Liver (tissue), 9 donors: ENCODE data around the gene AMZ1. TPM values are rescaled to one million over a fixed set of nuclear protein-coding genes. Genes with fewer than 3 reads are reported as not detected.

Experiments
- DNase-seq: peaks from one replicate; pipeline ENCODE4 v3.0.0-alpha.2; 2017; ENCODE audit warnings: low spot score
- H3K27ac ChIP-seq, 2 donors: one replicate each; pipeline ENCODE4 v1.7.0; 2013; ENCODE audit warnings: inconsistent platforms in 2 of 2, low read length in 2 of 2, control low read depth in 1 of 2, low read depth in 1 of 2, mild to moderate bottlenecking in 1 of 2
- H3K27me3 ChIP-seq, 4 donors: one replicate each; pipeline versions ENCODE4 v1.6.1 to v1.7.0; 2013; ENCODE audit warnings: low read length in 3 of 4, inconsistent platforms in 1 of 4, mild to moderate bottlenecking in 1 of 4, moderate library complexity in 1 of 4; ENCODE audit not compliant: control insufficient read depth in 4 of 4, insufficient read depth in 4 of 4
- H3K36me3 ChIP-seq, 4 donors: one replicate each; pipeline versions ENCODE4 v1.6.1 to v1.7.0; 2013; ENCODE audit warnings: low read length in 3 of 4, mild to moderate bottlenecking in 3 of 4, low read depth in 1 of 4, moderate library complexity in 1 of 4; ENCODE audit not compliant: control insufficient read depth in 4 of 4, insufficient read depth in 3 of 4
- H3K4me1 ChIP-seq, 4 donors: one replicate each; pipeline versions ENCODE4 v1.6.1 to v1.7.0; 2013; ENCODE audit warnings: low read length in 3 of 4, mild to moderate bottlenecking in 3 of 4, moderate library complexity in 1 of 4; ENCODE audit not compliant: control insufficient read depth in 4 of 4, insufficient read depth in 4 of 4
- H3K4me3 ChIP-seq, 3 donors: one replicate each; pipeline versions ENCODE4 v1.6.1 to v1.7.0; 2013; ENCODE audit warnings: low read length in 3 of 3, control low read depth in 1 of 3, low read depth in 1 of 3, mild to moderate bottlenecking in 1 of 3
- H3K9ac ChIP-seq, 2 donors: one replicate each; pipeline ENCODE4 v1.7.0; 2013; ENCODE audit warnings: low read length in 2 of 2, mild to moderate bottlenecking in 2 of 2, moderate library complexity in 2 of 2, control low read depth in 1 of 2, low read depth in 1 of 2
- H3K9me3 ChIP-seq, 4 donors: one replicate each; pipeline versions ENCODE4 v1.6.1 to v1.7.0; 2013; ENCODE audit warnings: low read length in 3 of 4; ENCODE audit not compliant: control insufficient read depth in 4 of 4
- EGR1 ChIP-seq, 2 donors: IDR thresholded peaks; 2 replicates each; pipeline ENCODE4 v1.6.1; 2016 to 2018; ENCODE audit warnings: antibody characterized with exemption in 2 of 2, low read depth in 2 of 2
- FOXA1 ChIP-seq: IDR thresholded peaks from 2 replicates; pipeline ENCODE4 v1.6.1; 2016; ENCODE audit warnings: antibody characterized with exemption
- FOXA2 ChIP-seq: IDR thresholded peaks from 2 replicates; pipeline ENCODE4 v1.6.1; 2016; ENCODE audit warnings: antibody characterized with exemption
- GABPA ChIP-seq, 2 donors: IDR thresholded peaks in 1 of 2; conservative IDR thresholded peaks in 1 of 2; 2 replicates each; pipeline ENCODE4 v1.6.1; 2016; ENCODE audit warnings: antibody characterized with exemption in 2 of 2, mild to moderate bottlenecking in 1 of 2, moderate library complexity in 1 of 2
- HNF4A ChIP-seq, 2 donors: conservative IDR thresholded peaks; 2 replicates each; pipeline ENCODE4 v1.6.1; 2016; ENCODE audit warnings: antibody characterized with exemption in 2 of 2, mild to moderate bottlenecking in 2 of 2
- JUND ChIP-seq, 2 donors: IDR thresholded peaks; 2 replicates each; pipeline ENCODE4 v1.6.1; 2016; ENCODE audit warnings: antibody characterized with exemption in 2 of 2
- RAD21 ChIP-seq, 2 donors: IDR thresholded peaks; 2 replicates each; pipeline ENCODE4 v1.6.1; 2016; ENCODE audit warnings: antibody characterized with exemption in 2 of 2, mild to moderate bottlenecking in 2 of 2
- RXRA ChIP-seq, 2 donors: IDR thresholded peaks; 2 replicates each; pipeline ENCODE4 v1.6.1; 2017 to 2018; ENCODE audit warnings: antibody characterized with exemption in 2 of 2, mild to moderate bottlenecking in 1 of 2
- SP1 ChIP-seq: IDR thresholded peaks from 2 replicates; pipeline ENCODE4 v1.6.1; 2018; ENCODE audit warnings: antibody characterized with exemption, mild to moderate bottlenecking
- TAF1 ChIP-seq: conservative IDR thresholded peaks from 2 replicates; pipeline ENCODE4 v1.6.1; 2016; ENCODE audit warnings: antibody characterized with exemption, mild to moderate bottlenecking
- YY1 ChIP-seq: IDR thresholded peaks from 2 replicates; pipeline ENCODE4 v1.6.1; 2016; ENCODE audit warnings: antibody characterized with exemption, mild to moderate bottlenecking
- WGBS: extraction: QIAGEN DNeasy Blood & Tissue Kit; methylation state at CpG from one replicate; pipeline ENCODE4 v1.1.7; 2013; 5-methylcytosine and 5-hydroxymethylcytosine counted together
- polyA plus RNA-seq, 2 donors: library from polyadenylated mRNA; stranded (reverse) in 1 of 2; unstranded in 1 of 2; fragments of 200-250 nt in 1 of 2; fragments of >200 nt in 1 of 2; fragmentation: Nextera tagmentation in 1 of 2; extraction: Ambion mirVana in 1 of 2; gene quantifications; one replicate each; pipeline versions ENCODE4 v1.2.1 to v1.2.3, GENCODE V29; 2013 to 2015
- total RNA-seq, 2 donors: library from RNA; depleted of rRNA; stranded (reverse); fragments of >200 nt; gene quantifications; one replicate each; pipeline ENCODE4 v1.2.3, GENCODE V29; 2014
- TF ChIP-seq, protein P1 (sequence below): IDR thresholded peaks from 2 replicates; pipeline ENCODE4 v1.6.1; 2016; ENCODE audit warnings: antibody characterized with exemption
- TF ChIP-seq, protein P2 (sequence below): IDR thresholded peaks from 2 replicates; pipeline ENCODE4 v1.6.1; 2016; ENCODE audit warnings: antibody characterized with exemption, mild to moderate bottlenecking
- TF ChIP-seq, protein P3 (sequence below): IDR thresholded peaks from 2 replicates; pipeline ENCODE4 v1.6.1; 2016; ENCODE audit warnings: antibody characterized with exemption
- TF ChIP-seq, protein P4 (sequence below): IDR thresholded peaks from 2 replicates; pipeline ENCODE4 v1.6.1; 2016; ENCODE audit warnings: antibody characterized with exemption
- TF ChIP-seq, protein P5 (sequence below): fragments of 150-350 bp; IDR thresholded peaks from 2 replicates; pipeline ENCODE4 v1.5.1; 2017; ENCODE audit warnings: improper control_type of control experiment, low read depth, low read length; ENCODE audit not compliant: missing input control
- donor health status: healthy.
- donor health status: healthy.
- donor health status: healthy.
- donor health status: healthy.
- donor health status: healthy.

The AMZ1 gene
- total and polyA plus RNA-seq, 4 donors = 0.10 to 1.3 (median 1.1) TPM; not detected in 1

DNA sequence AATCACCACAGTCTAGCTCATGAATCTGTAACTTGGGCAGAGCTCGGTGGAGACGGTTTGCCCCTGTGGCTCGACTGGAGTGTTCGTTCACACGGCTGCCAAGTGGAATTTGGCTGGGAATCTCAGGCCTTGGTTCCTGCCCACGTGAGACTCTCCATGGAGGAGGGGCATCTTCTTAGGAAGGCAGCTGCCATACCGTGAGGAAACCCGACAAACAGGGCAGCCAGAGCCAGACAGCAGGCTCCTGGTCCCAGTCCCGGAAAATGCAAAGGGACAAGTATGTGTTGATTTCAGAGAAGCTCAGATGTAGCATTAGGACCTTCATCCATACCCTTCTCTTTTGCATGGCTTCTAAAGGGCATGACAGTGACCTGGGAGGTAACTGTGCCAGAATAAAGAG lies 26.6 kb downstream of the AMZ1 start:
- TF ChIP-seq, protein P1, sequence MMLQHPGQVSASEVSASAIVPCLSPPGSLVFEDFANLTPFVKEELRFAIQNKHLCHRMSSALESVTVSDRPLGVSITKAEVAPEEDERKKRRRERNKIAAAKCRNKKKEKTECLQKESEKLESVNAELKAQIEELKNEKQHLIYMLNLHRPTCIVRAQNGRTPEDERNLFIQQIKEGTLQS = no peak
- no peak for TF ChIP-seq TAF1
- TF ChIP-seq, protein P2, sequence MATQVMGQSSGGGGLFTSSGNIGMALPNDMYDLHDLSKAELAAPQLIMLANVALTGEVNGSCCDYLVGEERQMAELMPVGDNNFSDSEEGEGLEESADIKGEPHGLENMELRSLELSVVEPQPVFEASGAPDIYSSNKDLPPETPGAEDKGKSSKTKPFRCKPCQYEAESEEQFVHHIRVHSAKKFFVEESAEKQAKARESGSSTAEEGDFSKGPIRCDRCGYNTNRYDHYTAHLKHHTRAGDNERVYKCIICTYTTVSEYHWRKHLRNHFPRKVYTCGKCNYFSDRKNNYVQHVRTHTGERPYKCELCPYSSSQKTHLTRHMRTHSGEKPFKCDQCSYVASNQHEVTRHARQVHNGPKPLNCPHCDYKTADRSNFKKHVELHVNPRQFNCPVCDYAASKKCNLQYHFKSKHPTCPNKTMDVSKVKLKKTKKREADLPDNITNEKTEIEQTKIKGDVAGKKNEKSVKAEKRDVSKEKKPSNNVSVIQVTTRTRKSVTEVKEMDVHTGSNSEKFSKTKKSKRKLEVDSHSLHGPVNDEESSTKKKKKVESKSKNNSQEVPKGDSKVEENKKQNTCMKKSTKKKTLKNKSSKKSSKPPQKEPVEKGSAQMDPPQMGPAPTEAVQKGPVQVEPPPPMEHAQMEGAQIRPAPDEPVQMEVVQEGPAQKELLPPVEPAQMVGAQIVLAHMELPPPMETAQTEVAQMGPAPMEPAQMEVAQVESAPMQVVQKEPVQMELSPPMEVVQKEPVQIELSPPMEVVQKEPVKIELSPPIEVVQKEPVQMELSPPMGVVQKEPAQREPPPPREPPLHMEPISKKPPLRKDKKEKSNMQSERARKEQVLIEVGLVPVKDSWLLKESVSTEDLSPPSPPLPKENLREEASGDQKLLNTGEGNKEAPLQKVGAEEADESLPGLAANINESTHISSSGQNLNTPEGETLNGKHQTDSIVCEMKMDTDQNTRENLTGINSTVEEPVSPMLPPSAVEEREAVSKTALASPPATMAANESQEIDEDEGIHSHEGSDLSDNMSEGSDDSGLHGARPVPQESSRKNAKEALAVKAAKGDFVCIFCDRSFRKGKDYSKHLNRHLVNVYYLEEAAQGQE = no peak
- Histone ChIP-seq H3K27ac (no peak overlapping the region), H3K9me3 (no peaks in the 10 kb centered on the region), H3K27me3 (no peaks in the 10 kb centered on the region), H3K4me3 (no peak overlapping the region), H3K9ac (no peak overlapping the region), H3K4me1 (peaks cover 0 to 6% (median 3%) of the 10 kb centered on the region in 4 donors), H3K36me3 (no peaks in the 10 kb centered on the region)
- DNase-seq = no peak
- 95% methylated on average over 9 of the region's 9 CpGs for WGBS

DNA sequence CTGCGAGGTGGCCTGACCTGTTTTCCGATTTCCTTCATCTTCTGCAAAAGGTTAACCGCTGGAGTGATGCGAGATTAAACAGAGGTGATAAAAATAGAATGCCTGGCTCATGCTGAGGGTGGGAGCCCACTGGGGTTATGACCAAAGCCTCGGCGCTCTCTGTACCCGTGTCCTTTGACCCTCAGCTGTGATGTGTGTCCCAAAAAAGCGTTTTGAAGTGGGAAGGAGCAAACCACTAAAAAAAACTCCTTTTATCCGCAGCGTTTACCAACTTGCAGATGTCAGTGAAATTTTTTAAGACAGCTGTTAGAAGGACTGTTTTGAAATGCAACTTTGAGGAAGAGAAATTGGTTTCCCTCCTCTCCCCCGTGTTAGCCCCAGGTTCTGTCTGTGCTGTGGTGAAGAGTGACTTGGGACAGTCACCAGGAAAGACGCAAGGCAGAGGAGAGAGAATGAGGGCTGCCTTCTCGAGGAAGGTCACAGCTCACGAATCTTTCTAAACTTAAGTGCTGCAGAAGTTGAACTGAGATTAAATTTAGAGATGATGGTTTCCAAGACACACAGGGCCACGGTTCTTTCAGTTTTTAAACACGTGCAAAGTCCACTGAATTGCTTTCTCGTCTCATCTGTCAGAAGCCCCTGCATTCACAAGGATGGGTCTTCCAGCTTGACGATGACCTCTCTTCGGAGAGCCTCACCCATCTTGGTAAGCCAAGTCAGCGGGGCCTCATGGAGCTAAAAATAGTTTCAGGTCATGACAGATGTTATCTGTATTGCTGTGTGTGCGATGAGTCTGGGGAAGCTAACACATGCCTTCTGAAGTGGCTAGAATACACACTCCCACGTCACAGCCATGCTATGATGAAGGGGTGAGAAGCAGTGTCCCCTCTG lies 27.6 kb downstream of the AMZ1 start:
- no peak for DNase-seq
- TF ChIP-seq, protein P3, sequence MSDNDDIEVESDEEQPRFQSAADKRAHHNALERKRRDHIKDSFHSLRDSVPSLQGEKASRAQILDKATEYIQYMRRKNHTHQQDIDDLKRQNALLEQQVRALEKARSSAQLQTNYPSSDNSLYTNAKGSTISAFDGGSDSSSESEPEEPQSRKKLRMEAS = no peak
- TF ChIP-seq YY1 (no peak), RXRA (IDR thresholded peaks at IDR 0.05) (no peak), EGR1 (IDR thresholded peaks at IDR 0.05; ENCODE audit: low read depth in 2 of 2) (no peak), JUND (IDR thresholded peaks at IDR 0.05) (no peak), TAF1 (no peak), SP1 (no peak), RAD21 (IDR thresholded peaks at IDR 0.05) (no peak), FOXA2 (no peak), FOXA1 (no peak), GABPA (IDR thresholded peaks at IDR 0.05 in 1 of 2, conservative IDR thresholded peaks at IDR 0.05 in 1 of 2) (no peak), HNF4A (conservative IDR thresholded peaks at IDR 0.05) (no peak)
- TF ChIP-seq, protein P4, sequence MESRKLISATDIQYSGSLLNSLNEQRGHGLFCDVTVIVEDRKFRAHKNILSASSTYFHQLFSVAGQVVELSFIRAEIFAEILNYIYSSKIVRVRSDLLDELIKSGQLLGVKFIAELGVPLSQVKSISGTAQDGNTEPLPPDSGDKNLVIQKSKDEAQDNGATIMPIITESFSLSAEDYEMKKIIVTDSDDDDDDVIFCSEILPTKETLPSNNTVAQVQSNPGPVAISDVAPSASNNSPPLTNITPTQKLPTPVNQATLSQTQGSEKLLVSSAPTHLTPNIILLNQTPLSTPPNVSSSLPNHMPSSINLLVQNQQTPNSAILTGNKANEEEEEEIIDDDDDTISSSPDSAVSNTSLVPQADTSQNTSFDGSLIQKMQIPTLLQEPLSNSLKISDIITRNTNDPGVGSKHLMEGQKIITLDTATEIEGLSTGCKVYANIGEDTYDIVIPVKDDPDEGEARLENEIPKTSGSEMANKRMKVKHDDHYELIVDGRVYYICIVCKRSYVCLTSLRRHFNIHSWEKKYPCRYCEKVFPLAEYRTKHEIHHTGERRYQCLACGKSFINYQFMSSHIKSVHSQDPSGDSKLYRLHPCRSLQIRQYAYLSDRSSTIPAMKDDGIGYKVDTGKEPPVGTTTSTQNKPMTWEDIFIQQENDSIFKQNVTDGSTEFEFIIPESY = no peak
- TF ChIP-seq, protein P5, sequence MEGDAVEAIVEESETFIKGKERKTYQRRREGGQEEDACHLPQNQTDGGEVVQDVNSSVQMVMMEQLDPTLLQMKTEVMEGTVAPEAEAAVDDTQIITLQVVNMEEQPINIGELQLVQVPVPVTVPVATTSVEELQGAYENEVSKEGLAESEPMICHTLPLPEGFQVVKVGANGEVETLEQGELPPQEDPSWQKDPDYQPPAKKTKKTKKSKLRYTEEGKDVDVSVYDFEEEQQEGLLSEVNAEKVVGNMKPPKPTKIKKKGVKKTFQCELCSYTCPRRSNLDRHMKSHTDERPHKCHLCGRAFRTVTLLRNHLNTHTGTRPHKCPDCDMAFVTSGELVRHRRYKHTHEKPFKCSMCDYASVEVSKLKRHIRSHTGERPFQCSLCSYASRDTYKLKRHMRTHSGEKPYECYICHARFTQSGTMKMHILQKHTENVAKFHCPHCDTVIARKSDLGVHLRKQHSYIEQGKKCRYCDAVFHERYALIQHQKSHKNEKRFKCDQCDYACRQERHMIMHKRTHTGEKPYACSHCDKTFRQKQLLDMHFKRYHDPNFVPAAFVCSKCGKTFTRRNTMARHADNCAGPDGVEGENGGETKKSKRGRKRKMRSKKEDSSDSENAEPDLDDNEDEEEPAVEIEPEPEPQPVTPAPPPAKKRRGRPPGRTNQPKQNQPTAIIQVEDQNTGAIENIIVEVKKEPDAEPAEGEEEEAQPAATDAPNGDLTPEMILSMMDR = no peak
- TF ChIP-seq, protein P1 = no peak
- 80% methylated on average over 22 of the region's 22 CpGs for WGBS
- Histone ChIP-seq H3K9ac (no peak overlapping the region), H3K4me1 (no peaks in the 10 kb centered on the region), H3K4me3 (no peak overlapping the region), H3K27ac (no peak overlapping the region), H3K36me3 (no peaks in the 10 kb centered on the region), H3K9me3 (no peaks in the 10 kb centered on the region), H3K27me3 (no peaks in the 10 kb centered on the region)
